Stimulated activated CD8-positive, alpha-beta memory T cell treated with anti-CD3 and anti-CD28 coated beads, Interleukin-15, amount 100 ng/mL, for 24 hours (primary cell): ENCODE data around the gene CECR2.

ENCODE experiments used
- DNase-seq: peaks from one replicate; pipeline ENCODE4 v3.0.0-alpha.2; 2020; ENCODE audit warnings: low read depth

Gene CECR2

GRCh38 chr22:17460895-17461294 lies 91.6 kb downstream of the CECR2 start:
- no peak for DNase-seq

GRCh38 chr22:17470880-17471500 lies 101.7 kb downstream of the CECR2 start:
- DNase-seq = no peak

GRCh38 chr22:17471886-17472535 lies 102.8 kb downstream of the CECR2 start:
- no peak for DNase-seq

- DNase-seq = no peak
These were observed 103.7 kb downstream of the CECR2 start for GRCh38 chr22:17472932-17473331.

- DNase-seq = no peak
These were observed 106.3 kb downstream of the CECR2 start for GRCh38 chr22:17475318-17476230.

- DNase-seq = no peak
These were observed 107.6 kb downstream of the CECR2 start for GRCh38 chr22:17476838-17477237.

- DNase-seq = no peak
These were observed 108.2 kb downstream of the CECR2 start for GRCh38 chr22:17477391-17477833.

GRCh38 chr22:17479135-17479534 lies 109.9 kb downstream of the CECR2 start:
- no peak for DNase-seq

GRCh38 chr22:17481424-17481823 lies 112.2 kb downstream of the CECR2 start:
- DNase-seq = no peak

GRCh38 chr22:17483688-17484372 lies 114.6 kb downstream of the CECR2 start:
- no peak for DNase-seq

GRCh38 chr22:17484608-17485007 lies 115.3 kb downstream of the CECR2 start:
- no peak for DNase-seq

- no peak for DNase-seq
These were observed 117.1 kb downstream of the CECR2 start for GRCh38 chr22:17486313-17486712.

GRCh38 chr22:17486719-17487118 lies 117.5 kb downstream of the CECR2 start:
- no peak for DNase-seq

- DNase-seq = no peak
These were observed 119.8 kb downstream of the CECR2 start for GRCh38 chr22:17489101-17489500.

- no peak for DNase-seq
These were observed 121.9 kb downstream of the CECR2 start for GRCh38 chr22:17491090-17491640.

- DNase-seq = no peak
These were observed 123.0 kb downstream of the CECR2 start for GRCh38 chr22:17492247-17492646.

- DNase-seq = no peak
These were observed 124.2 kb downstream of the CECR2 start for GRCh38 chr22:17493419-17493981.

GRCh38 chr22:17496841-17497240 lies 127.6 kb downstream of the CECR2 start:
- DNase-seq = no peak

- DNase-seq = no peak
These were observed 132.5 kb downstream of the CECR2 start for GRCh38 chr22:17501679-17502285.

GRCh38 chr22:17508110-17508509 lies 138.8 kb downstream of the CECR2 start:
- DNase-seq = no peak

- no peak for DNase-seq
These were observed 143.7 kb downstream of the CECR2 start for GRCh38 chr22:17512960-17513359.
